Effector memory CD4-positive, alpha-beta T cell (primary cell): ENCODE results near the gene SEPHS1.

ENCODE experiments used
- DNase-seq, 3 donors: peaks; one replicate each; pipeline ENCODE4 v3.0.0-alpha.2; 2020
- H3K27ac ChIP-seq: 2 replicates; pipeline ENCODE4 v1.7.0; 2013; ENCODE audit warnings: mild to moderate bottlenecking, low read length, moderate library complexity; ENCODE audit not compliant: insufficient read depth, poor library complexity, severe bottlenecking
- H3K27me3 ChIP-seq: replicated peaks from 2 replicates; pipeline ENCODE4 v1.7.0; 2013; ENCODE audit warnings: mild to moderate bottlenecking, low read length; ENCODE audit not compliant: insufficient read depth, control insufficient read depth, poor library complexity, severe bottlenecking
- H3K36me3 ChIP-seq: 2 replicates; pipeline ENCODE4 v1.7.0; 2013; ENCODE audit warnings: mild to moderate bottlenecking, low read length, moderate library complexity; ENCODE audit not compliant: control insufficient read depth, insufficient read depth
- H3K4me1 ChIP-seq: 2 replicates; pipeline ENCODE4 v1.7.0; 2013; ENCODE audit warnings: low read length, mild to moderate bottlenecking; ENCODE audit not compliant: control insufficient read depth, insufficient read depth, poor library complexity, severe bottlenecking
- H3K4me3 ChIP-seq: 2 replicates; pipeline ENCODE4 v1.7.0; 2013; ENCODE audit warnings: low read length, low read depth, mild to moderate bottlenecking; ENCODE audit not compliant: insufficient read depth, poor library complexity, severe bottlenecking
- H3K9me3 ChIP-seq: 2 replicates; pipeline ENCODE4 v1.7.0; 2013; ENCODE audit warnings: mild to moderate bottlenecking, low read length, moderate library complexity; ENCODE audit not compliant: control insufficient read depth

SEPHS1 gene

DNA sequence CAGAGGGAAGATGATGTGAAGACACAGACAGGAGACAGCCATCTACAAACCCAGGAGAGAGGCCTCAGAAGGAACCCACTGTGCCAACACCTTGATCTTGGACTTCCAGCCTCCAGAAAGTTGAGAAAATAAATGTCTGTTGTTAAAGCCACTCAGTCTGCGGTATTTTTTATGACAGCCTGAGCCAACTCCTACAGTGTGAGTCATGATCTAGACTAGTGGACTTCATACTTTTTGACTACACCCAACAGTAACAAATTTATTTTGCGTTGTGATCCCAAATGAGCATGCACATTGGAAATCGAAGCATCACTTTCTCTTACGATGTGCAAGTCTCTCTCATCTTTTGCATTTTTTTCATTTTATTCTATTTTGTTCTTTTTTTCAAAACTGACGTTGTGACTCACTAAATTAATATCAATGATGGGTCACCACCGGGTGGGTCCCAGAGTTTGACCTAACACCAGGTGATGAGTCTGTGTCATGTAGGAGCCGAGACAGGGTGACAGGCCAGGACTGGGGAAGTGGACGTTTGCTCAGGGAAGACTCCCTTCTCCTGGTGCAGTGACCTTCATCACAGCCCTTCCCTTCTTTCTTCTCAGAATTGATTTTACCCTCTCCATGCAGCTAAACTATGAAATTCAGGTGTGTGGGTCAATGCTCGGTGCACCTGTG is 77.1 kb downstream of the SEPHS1 start:
- DNase-seq, result no peak

DNA sequence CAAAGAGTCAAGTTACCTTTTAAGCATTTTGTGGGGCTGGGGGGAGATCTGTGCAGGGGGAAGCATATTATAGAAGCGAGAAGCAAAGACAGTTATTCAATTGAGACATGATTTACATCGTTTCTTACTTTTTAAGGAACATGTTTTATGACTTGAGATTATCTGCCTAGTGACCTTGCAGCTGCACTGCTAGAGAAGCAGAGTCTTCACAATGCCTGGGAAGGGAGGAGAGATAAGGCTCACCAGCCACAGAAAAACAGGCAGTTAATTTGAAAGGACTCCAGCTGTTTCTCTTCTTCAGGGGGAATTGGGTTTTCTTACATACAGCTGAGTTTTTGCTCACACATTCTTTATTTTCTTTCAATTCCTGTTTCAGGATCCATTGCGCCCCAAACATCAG is 79.3 kb downstream of the SEPHS1 start:
- H3K4me1 ChIP-seq, result no peaks in the 10 kb centered on the region
- no peak for DNase-seq
- no peaks in the 10 kb centered on the region for H3K9me3 ChIP-seq
- no peaks in the 10 kb centered on the region for H3K27me3 ChIP-seq
- no peak overlapping the region for H3K4me3 ChIP-seq
- no peaks in the 10 kb centered on the region for H3K36me3 ChIP-seq
- no peak overlapping the region for H3K27ac ChIP-seq

More for the DNA sequence above, 77.1 kb downstream of the SEPHS1 start:
- Histone ChIP-seq H3K4me1 (no peaks in the 10 kb centered on the region), H3K27ac (no peak overlapping the region), H3K36me3 (no peaks in the 10 kb centered on the region), H3K27me3 (no peaks in the 10 kb centered on the region), H3K4me3 (no peak overlapping the region), H3K9me3 (no peaks in the 10 kb centered on the region)

DNA sequence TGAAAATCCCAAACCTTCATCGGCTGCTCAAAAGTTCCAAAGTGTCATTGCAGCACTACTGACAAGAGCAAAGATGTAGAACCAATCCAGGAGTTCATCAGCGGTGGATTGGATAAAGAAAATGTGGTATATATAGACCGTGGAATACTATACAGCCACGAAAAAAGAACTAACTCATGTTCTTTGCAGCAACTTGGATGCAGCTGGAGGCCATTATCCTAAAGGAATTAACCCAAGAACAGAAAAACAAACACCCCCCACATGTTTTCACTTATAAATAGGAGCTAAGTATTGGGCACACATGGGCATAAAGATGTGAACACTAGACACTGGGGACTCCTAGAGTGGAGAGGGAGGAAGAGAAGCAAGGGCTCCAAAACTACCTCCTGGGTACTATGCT is 79.8 kb downstream of the SEPHS1 start:
- H3K9me3 ChIP-seq, result no peaks in the 10 kb centered on the region
- H3K27me3 ChIP-seq, result no peaks in the 10 kb centered on the region
- no peaks in the 10 kb centered on the region for H3K36me3 ChIP-seq
- no peak overlapping the region for H3K27ac ChIP-seq
- no peak for DNase-seq
- H3K4me3 ChIP-seq, result no peak overlapping the region
- H3K4me1 ChIP-seq, result no peaks in the 10 kb centered on the region
